HepG2 (cell line): ENCODE measurements around the gene FMNL2. TPM values are rescaled to one million over a fixed set of nuclear protein-coding genes. Genes with fewer than 3 reads are reported as not detected.

ENCODE experiments used
- CBX2 ChIP-seq, 2 experiments: fragments of 200-600 bp in 1 of 2; sonication (generic); formaldehyde crosslinking in 1 of 2; IDR thresholded peaks; 2 replicates each; pipeline versions ENCODE4 v1.7.0 to v1.8.1; 2018 to 2022; ENCODE audit warnings: low read depth in 2 of 2, low read length in 1 of 2, mild to moderate bottlenecking in 1 of 2, missing genetic modification reagents in 1 of 2
- EZH2 ChIP-seq: conservative IDR thresholded peaks from 2 replicates; pipeline ENCODE4 v1.6.1; 2012; ENCODE audit warnings: mild to moderate bottlenecking, low read depth, low read length, moderate library complexity
- GATA4 ChIP-seq: sonication (generic); IDR thresholded peaks from 2 replicates; pipeline ENCODE4 v1.6.1; 2016; ENCODE audit warnings: antibody characterized with exemption, low read depth, borderline replicate concordance
- HCFC1 ChIP-seq: fragments of 150-350 bp; IDR thresholded peaks from 2 replicates; pipeline ENCODE4 v1.6.1; 2014; ENCODE audit warnings: low read depth, low read length
- NCOA2 ChIP-seq: sonication (generic); formaldehyde crosslinking; IDR thresholded peaks from 2 replicates; pipeline ENCODE4 v1.8.0; 2022; ENCODE audit warnings: inconsistent platforms
- NFATC3 ChIP-seq: sonication (generic); formaldehyde crosslinking; IDR thresholded peaks from 2 replicates; pipeline ENCODE4 v1.5.1; 2020; ENCODE audit warnings: mild to moderate bottlenecking, missing genetic modification reagents
- PAF1 ChIP-seq: IDR thresholded peaks from 2 replicates; pipeline ENCODE4 v1.6.1; 2016; ENCODE audit warnings: missing genetic modification reagents, missing compliant biosample characterization
- RFX5 ChIP-seq: IDR thresholded peaks from 2 replicates; pipeline ENCODE4 v1.6.1; 2011; ENCODE audit warnings: low read depth, low read length, improper control_type of control experiment
- SMAD9 ChIP-seq: sonication (generic); formaldehyde crosslinking; IDR thresholded peaks from 2 replicates; pipeline ENCODE4 v1.5.1; 2020; ENCODE audit warnings: mild to moderate bottlenecking, missing genetic modification reagents
- SNRNP70 ChIP-seq: fragments of 200-400 bp; formaldehyde crosslinking; IDR thresholded peaks from 2 replicates; pipeline ENCODE4 v1.6.1; 2017; ENCODE audit warnings: mild to moderate bottlenecking, low read depth, low read length, moderate library complexity
- ZNF136 ChIP-seq: sonication (generic); formaldehyde crosslinking; IDR thresholded peaks from 2 replicates; pipeline ENCODE4 v1.8.1; 2022; ENCODE audit warnings: low read depth, mild to moderate bottlenecking, moderate library complexity, missing genetic modification reagents
- ZNF263 ChIP-seq: sonication (generic); formaldehyde crosslinking; IDR thresholded peaks from 2 replicates; pipeline ENCODE4 v1.4.0; 2020; ENCODE audit warnings: missing genetic modification reagents
- ZNF569 ChIP-seq: sonication (generic); formaldehyde crosslinking; IDR thresholded peaks from 2 replicates; pipeline ENCODE4 v1.5.0; 2020; ENCODE audit warnings: mild to moderate bottlenecking, missing genetic modification reagents, moderate library complexity, borderline replicate concordance
- ZNF589 ChIP-seq: sonication (generic); formaldehyde crosslinking; conservative IDR thresholded peaks from 2 replicates; pipeline ENCODE4 v1.8.0; 2022; ENCODE audit warnings: mild to moderate bottlenecking, moderate library complexity, missing genetic modification reagents
- ZSCAN5A ChIP-seq: sonication (generic); formaldehyde crosslinking; IDR thresholded peaks from 2 replicates; pipeline ENCODE4 v1.8.0; 2022; ENCODE audit warnings: mild to moderate bottlenecking, missing genetic modification reagents, borderline replicate concordance
- polyA plus RNA-seq, 8 experiments: library from polyadenylated mRNA; depleted of rRNA in 3 of 8; stranded (reverse) in 7 of 8; unstranded in 1 of 8; fragments of >200 nt; fragmentation: Illumina TruSeq in 4 of 8; extraction: Trizol in 4 of 8; gene quantifications; 2 replicates each; pipeline versions ENCODE4 v1.2.1 to v1.2.3, GENCODE V29; 2011 to 2016; ENCODE audit warnings: low read depth in 4 of 8, missing spikeins in 1 of 8, mixed read lengths in 1 of 8; ENCODE audit not compliant: insufficient read depth in 1 of 8
- total RNA-seq, 5 experiments: library from RNA; depleted of rRNA; stranded (reverse); fragments of >200 nt; fragmentation: Illumina TruSeq; extraction: Trizol; gene quantifications; 2 replicates each; pipeline ENCODE4 v1.2.3, GENCODE V29; 2016; ENCODE audit warnings: low read depth in 1 of 5
- TF ChIP-seq, protein P1 (sequence below): fragments of 450-650 bp; IDR thresholded peaks from 2 replicates; pipeline ENCODE4 v1.6.1; 2017; ENCODE audit warnings: mild to moderate bottlenecking
- TF ChIP-seq, protein P2 (sequence below): fragments of 450-650 bp; IDR thresholded peaks from 2 replicates; pipeline ENCODE4 v1.6.1; 2016
- TF ChIP-seq, protein P3 (sequence below): sonication (generic); formaldehyde crosslinking; IDR thresholded peaks from 2 replicates; pipeline ENCODE4 v1.4.0; 2020; ENCODE audit warnings: mild to moderate bottlenecking, missing genetic modification reagents
- TF ChIP-seq, protein P4 (sequence below): sonication (generic); formaldehyde crosslinking; IDR thresholded peaks from 2 replicates; pipeline ENCODE4 v1.5.1; 2020; ENCODE audit warnings: missing genetic modification reagents, mild to moderate bottlenecking, borderline replicate concordance

Gene FMNL2
- total and polyA plus RNA-seq, 2 of the 13 experiments (the other 11 are each of a cell fraction or from before 2014, with no cell fraction given) = 66.5 to 67.7 TPM

- no peak; the same call in 1 of the 2 replicates for TF ChIP-seq ZSCAN5A (CRISPR knock-in tag)
- no peak for TF ChIP-seq ZNF569 (CRISPR knock-in tag)
- no peak for TF ChIP-seq ZNF589 (CRISPR knock-in tag)
- TF ChIP-seq NCOA2 (CRISPR knock-in tag) = no peak; the same call in 1 of the 2 replicates
- no peak for TF ChIP-seq PAF1 (CRISPR knock-in tag)
- no peak for TF ChIP-seq CBX2 (IDR thresholded peaks at IDR 0.05; ENCODE audit: low read depth, low read length)
- no peak for TF ChIP-seq CBX2 (CRISPR knock-in tag; IDR thresholded peaks at IDR 0.05; ENCODE audit: low read depth)
- TF ChIP-seq, protein P1, sequence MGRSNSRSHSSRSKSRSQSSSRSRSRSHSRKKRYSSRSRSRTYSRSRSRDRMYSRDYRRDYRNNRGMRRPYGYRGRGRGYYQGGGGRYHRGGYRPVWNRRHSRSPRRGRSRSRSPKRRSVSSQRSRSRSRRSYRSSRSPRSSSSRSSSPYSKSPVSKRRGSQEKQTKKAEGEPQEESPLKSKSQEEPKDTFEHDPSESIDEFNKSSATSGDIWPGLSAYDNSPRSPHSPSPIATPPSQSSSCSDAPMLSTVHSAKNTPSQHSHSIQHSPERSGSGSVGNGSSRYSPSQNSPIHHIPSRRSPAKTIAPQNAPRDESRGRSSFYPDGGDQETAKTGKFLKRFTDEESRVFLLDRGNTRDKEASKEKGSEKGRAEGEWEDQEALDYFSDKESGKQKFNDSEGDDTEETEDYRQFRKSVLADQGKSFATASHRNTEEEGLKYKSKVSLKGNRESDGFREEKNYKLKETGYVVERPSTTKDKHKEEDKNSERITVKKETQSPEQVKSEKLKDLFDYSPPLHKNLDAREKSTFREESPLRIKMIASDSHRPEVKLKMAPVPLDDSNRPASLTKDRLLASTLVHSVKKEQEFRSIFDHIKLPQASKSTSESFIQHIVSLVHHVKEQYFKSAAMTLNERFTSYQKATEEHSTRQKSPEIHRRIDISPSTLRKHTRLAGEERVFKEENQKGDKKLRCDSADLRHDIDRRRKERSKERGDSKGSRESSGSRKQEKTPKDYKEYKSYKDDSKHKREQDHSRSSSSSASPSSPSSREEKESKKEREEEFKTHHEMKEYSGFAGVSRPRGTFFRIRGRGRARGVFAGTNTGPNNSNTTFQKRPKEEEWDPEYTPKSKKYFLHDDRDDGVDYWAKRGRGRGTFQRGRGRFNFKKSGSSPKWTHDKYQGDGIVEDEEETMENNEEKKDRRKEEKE = no peak
- no peak for TF ChIP-seq SNRNP70
- TF ChIP-seq HCFC1 = peak; percentile 91
- peak; percentile 75; the same call in 1 of the 2 replicates for TF ChIP-seq GATA4
- TF ChIP-seq, protein P2, sequence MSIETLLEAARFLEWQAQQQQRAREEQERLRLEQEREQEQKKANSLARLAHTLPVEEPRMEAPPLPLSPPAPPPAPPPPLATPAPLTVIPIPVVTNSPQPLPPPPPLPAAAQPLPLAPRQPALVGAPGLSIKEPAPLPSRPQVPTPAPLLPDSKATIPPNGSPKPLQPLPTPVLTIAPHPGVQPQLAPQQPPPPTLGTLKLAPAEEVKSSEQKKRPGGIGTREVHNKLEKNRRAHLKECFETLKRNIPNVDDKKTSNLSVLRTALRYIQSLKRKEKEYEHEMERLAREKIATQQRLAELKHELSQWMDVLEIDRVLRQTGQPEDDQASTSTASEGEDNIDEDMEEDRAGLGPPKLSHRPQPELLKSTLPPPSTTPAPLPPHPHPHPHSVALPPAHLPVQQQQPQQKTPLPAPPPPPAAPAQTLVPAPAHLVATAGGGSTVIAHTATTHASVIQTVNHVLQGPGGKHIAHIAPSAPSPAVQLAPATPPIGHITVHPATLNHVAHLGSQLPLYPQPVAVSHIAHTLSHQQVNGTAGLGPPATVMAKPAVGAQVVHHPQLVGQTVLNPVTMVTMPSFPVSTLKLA = no peak
- TF ChIP-seq, protein P3, sequence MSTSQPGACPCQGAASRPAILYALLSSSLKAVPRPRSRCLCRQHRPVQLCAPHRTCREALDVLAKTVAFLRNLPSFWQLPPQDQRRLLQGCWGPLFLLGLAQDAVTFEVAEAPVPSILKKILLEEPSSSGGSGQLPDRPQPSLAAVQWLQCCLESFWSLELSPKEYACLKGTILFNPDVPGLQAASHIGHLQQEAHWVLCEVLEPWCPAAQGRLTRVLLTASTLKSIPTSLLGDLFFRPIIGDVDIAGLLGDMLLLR (CRISPR knock-in tag) = no peak
- TF ChIP-seq NFATC3 (CRISPR knock-in tag) = peak; percentile 95; the same call in 1 of the 2 replicates
- TF ChIP-seq RFX5 = no peak
- TF ChIP-seq ZNF263 (CRISPR knock-in tag) = peak; percentile 56
- peak; percentile 91 for TF ChIP-seq SMAD9 (CRISPR knock-in tag)
- TF ChIP-seq ZNF136 (CRISPR knock-in tag) = peak; percentile 80; the same call in 1 of the 2 replicates
- TF ChIP-seq, protein P4, sequence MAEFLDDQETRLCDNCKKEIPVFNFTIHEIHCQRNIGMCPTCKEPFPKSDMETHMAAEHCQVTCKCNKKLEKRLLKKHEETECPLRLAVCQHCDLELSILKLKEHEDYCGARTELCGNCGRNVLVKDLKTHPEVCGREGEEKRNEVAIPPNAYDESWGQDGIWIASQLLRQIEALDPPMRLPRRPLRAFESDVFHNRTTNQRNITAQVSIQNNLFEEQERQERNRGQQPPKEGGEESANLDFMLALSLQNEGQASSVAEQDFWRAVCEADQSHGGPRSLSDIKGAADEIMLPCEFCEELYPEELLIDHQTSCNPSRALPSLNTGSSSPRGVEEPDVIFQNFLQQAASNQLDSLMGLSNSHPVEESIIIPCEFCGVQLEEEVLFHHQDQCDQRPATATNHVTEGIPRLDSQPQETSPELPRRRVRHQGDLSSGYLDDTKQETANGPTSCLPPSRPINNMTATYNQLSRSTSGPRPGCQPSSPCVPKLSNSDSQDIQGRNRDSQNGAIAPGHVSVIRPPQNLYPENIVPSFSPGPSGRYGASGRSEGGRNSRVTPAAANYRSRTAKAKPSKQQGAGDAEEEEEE (CRISPR knock-in tag) = no peak
- TF ChIP-seq EZH2 = no peak
Measured at GRCh38 chr2:152335016-152335725, at the start of gene FMNL2 (continued).
